GM18507 (cell line): ENCODE results near the gene TMCO5A.
"Not testable (repeated sequence)": the region's sequence is repeated elsewhere in the genome, so short reads cannot be mapped to it uniquely, and the experiment has no call there.

Experiments
- DNase-seq: peaks from one replicate; pipeline ENCODE4 v3.0.0; 2011; ENCODE audit warnings: low read depth; ENCODE audit not compliant: insufficient read length; ENCODE audit errors: extremely low spot score
- FAIRE-seq: peaks from 2 replicates; lab custom pipeline; 2011; peaks lifted over from hg19 to GRCh38; lab: Jason Lieb, UNC

Gene TMCO5A

GRCh38 chr15:37960742-37961141 is 26.3 kb downstream of the TMCO5A start:
- not testable (repeated sequence) for DNase-seq, FAIRE-seq

GRCh38 chr15:37967788-37968187 is 33.3 kb downstream of the TMCO5A start:
- FAIRE-seq = no peak
- DNase-seq = no peak

- FAIRE-seq (no peak), DNase-seq (no peak)
Observed at GRCh38 chr15:37973856-37974255, 39.4 kb downstream of the TMCO5A start.

DNA sequence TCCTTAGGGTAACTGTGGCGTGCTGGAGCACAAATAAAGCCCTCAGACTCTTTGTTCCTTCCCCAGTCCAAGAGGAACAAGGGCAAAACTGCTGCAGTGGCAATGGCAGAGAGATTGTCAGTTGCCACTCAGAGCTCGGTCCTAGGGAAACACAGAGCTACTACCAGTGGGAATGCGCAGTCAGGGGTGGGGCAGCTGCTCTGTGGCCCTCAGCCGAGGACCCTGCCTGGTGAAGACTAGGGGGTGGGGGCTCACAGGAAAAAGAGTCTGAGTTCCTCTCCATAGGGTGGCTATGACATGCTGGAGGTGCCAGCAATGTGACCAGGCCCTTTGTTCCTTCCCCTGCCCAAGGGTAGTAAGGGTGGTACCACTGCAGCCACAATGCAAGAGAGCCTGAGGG is 43.8 kb downstream of the TMCO5A start:
- FAIRE-seq (no peak), DNase-seq (no peak)

- FAIRE-seq (no peak), DNase-seq (no peak)
Observed at GRCh38 chr15:37979671-37980409, 45.4 kb downstream of the TMCO5A start.

- no peak for DNase-seq
- FAIRE-seq = no peak
Observed at GRCh38 chr15:37981201-37981600, 46.8 kb downstream of the TMCO5A start.

DNA sequence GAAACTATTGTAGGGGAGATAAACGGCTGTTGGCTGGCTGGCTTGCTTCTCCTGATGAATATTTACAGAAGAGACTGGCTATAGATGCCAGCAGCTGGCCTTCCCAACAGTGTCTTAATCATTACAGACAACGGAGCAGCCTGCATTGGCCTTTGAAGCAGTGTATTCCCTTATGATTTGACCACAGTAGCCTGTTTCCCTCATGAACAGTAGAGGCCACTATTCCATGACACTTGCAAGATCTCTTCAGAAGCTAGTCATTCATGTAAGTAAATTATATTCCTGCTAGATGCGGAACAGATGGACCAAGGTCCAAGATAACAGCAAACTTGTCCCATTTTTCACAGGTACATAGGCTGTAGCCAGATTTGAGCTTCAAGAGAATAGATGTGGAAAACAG is 47.3 kb downstream of the TMCO5A start:
- DNase-seq = no peak
- FAIRE-seq = no peak

DNA sequence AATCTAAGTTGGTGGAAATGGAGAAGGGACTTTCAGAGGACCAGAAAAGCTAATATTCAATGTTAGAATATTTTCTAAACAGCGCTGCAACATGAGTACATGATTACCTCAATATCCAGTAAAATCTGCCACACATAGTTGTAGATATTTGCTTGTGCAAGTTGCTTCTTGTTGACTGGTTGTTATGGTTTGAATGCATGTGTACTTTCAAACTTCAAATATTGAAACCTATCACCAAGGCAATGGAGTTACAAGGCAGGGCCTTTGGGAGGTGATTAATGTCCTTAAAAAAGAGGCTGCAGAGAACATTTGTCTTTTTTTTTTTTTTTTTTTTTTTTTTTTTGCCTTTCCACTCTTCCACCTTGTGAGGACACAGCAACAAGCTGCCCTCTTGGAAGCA is 49.9 kb downstream of the TMCO5A start:
- no peak for DNase-seq

DNA sequence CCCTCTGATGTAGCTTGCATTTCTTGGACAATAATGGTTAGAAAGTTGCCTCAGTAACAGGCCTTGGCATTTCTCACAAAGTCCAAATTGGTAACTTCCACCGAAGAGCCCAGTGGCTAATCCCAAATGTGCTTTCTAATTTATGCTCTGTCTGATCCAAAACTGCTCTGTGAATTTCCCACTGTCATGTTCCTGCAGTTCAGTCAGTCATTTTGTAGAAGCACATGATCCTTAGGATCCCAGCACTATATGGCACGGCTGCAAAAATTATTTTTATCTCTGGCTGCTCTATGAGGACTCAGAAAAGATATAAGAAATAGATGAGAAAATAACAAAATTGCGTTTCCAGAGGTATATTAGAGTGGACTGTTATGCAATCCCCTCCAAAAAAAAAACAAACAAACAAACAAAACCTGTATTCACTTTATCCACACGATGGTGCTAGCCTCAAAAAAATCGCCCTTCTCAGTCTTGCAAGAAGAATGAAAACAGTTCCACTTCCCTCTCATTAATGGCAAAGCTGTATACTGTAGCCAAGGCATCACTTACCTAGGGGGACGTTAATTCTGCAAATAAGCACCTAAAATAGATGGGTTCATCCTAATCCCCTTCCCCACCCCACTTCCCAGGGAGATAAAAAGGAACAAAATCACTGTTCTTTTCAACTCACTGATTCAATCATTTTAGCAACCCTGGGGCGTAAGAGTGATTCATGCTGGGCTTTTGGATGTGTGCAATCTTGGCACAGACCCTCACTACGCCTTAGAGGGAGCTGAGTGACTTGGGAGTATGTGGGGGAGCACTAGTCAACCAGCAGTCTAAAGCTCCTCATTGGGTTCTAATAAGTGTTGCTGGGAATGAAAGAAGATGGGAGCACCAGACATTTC is 61.3 kb downstream of the TMCO5A start:
- FAIRE-seq (peak; percentile 80), DNase-seq (peak; percentile 7)

More for the DNA sequence above, 49.9 kb downstream of the TMCO5A start:
- no peak for FAIRE-seq
